Tibial artery (tissue), 4 donors: Measurements from ENCODE around the gene SP3.

Source experiments
- DNase-seq, 2 donors: peaks; one replicate each; pipeline ENCODE4 v3.0.0-alpha.2; 2019
- H3K27ac ChIP-seq, 2 donors: fragments of 200-600 bp; sonication (generic) in 1 of 2; 1 replicate in 1 of 2; 2 replicates in 1 of 2; pipeline ENCODE4 v1.5.1; 2018 to 2019; ENCODE audit warnings: mild to moderate bottlenecking in 1 of 2
- H3K27me3 ChIP-seq, 2 donors: fragments of 200-600 bp; sonication (generic) in 1 of 2; one replicate each; pipeline versions ENCODE4 v1.5.1 to v1.6.0; 2016 to 2019
- H3K36me3 ChIP-seq, 3 donors: fragments of 200-600 bp; sonication (generic) in 2 of 3; one replicate each; pipeline ENCODE4 v1.5.1; 2016 to 2019; ENCODE audit warnings: mild to moderate bottlenecking in 2 of 3
- H3K4me1 ChIP-seq, 4 donors: fragments of 200-600 bp; sonication (generic) in 2 of 4; 1 replicate in 3 of 4; 2 replicates in 1 of 4; pipeline ENCODE4 v1.5.1; 2016 to 2019
- H3K4me3 ChIP-seq, 2 donors: fragments of 200-600 bp; sonication (generic) in 1 of 2; 1 replicate in 1 of 2; 2 replicates in 1 of 2; pipeline ENCODE4 v1.5.1; 2018 to 2019; ENCODE audit warnings: mild to moderate bottlenecking in 2 of 2
- H3K9me3 ChIP-seq, 3 donors: fragments of 200-600 bp; sonication (generic) in 1 of 3; one replicate each; pipeline ENCODE4 v1.5.1; 2016 to 2019
- intact Hi-C: fragments of 100-400 bp; cut with DNase I; formaldehyde crosslinking; loops from one replicate; pipeline ENCODE4 v1.15.0; 2023; ENCODE audit warnings: low total_unique reads
- TF ChIP-seq, protein P1 (sequence below), 2 experiments: fragments of 200-600 bp in 1 of 2; fragments of 450-650 bp in 1 of 2; IDR thresholded peaks; one replicate each; pipeline ENCODE4 v1.5.1; 2017 to 2019; ENCODE audit warnings: antibody characterized with exemption in 2 of 2, mild to moderate bottlenecking in 1 of 2, moderate library complexity in 1 of 2

Gene SP3

GRCh38 chr2:173999724-174000123, 34.6 kb upstream of the SP3 start:
- no peak overlapping the region for H3K4me3 ChIP-seq
- H3K9me3 ChIP-seq: no peaks in the 10 kb centered on the region
- no peaks in the 10 kb centered on the region for H3K36me3 ChIP-seq
- DNase-seq: no peak
- H3K27me3 ChIP-seq: no peaks in the 10 kb centered on the region
- H3K27ac ChIP-seq: peak overlapping the region; percentile 75 to 77
- H3K4me1 ChIP-seq: peaks cover 0 to 58% (median 40%) of the 10 kb centered on the region in 4 donors
- TF ChIP-seq, protein P1, sequence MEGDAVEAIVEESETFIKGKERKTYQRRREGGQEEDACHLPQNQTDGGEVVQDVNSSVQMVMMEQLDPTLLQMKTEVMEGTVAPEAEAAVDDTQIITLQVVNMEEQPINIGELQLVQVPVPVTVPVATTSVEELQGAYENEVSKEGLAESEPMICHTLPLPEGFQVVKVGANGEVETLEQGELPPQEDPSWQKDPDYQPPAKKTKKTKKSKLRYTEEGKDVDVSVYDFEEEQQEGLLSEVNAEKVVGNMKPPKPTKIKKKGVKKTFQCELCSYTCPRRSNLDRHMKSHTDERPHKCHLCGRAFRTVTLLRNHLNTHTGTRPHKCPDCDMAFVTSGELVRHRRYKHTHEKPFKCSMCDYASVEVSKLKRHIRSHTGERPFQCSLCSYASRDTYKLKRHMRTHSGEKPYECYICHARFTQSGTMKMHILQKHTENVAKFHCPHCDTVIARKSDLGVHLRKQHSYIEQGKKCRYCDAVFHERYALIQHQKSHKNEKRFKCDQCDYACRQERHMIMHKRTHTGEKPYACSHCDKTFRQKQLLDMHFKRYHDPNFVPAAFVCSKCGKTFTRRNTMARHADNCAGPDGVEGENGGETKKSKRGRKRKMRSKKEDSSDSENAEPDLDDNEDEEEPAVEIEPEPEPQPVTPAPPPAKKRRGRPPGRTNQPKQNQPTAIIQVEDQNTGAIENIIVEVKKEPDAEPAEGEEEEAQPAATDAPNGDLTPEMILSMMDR (IDR thresholded peaks at IDR 0.05): no peak
- intact Hi-C loops: no loop called here

DNA sequence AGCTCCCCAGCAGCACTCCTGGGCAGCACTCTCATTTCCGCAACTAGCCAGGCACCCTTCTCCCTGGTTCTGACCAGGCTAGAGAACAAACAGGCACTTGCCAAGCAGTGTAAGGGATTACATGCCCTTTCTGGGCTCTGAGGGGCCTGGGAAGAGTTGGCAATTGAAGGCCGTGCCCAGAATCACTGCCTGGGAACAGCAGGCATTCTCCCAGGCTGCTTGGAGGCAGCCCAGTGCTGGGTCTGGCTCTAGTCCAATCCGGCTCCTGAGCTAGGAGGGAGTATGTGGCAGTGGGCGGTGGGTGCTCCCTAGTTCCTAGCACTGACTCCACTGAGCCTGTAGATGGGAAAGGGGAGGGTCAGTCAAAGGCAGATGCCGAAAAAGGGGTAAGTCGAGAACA, 34.1 kb upstream of the SP3 start:
- no peaks in the 10 kb centered on the region for H3K27me3 ChIP-seq
- DNase-seq: peak; percentile 57 to 90
- peaks cover 0 to 53% (median 35%) of the 10 kb centered on the region in 4 donors for H3K4me1 ChIP-seq
- intact Hi-C loops: no loop called here
- TF ChIP-seq, protein P1 (IDR thresholded peaks at IDR 0.05): no peak
- no peak overlapping the region for H3K4me3 ChIP-seq
- no peaks in the 10 kb centered on the region for H3K9me3 ChIP-seq
- H3K36me3 ChIP-seq: no peaks in the 10 kb centered on the region
- peak overlapping the region; percentile 75 to 77 for H3K27ac ChIP-seq

DNA sequence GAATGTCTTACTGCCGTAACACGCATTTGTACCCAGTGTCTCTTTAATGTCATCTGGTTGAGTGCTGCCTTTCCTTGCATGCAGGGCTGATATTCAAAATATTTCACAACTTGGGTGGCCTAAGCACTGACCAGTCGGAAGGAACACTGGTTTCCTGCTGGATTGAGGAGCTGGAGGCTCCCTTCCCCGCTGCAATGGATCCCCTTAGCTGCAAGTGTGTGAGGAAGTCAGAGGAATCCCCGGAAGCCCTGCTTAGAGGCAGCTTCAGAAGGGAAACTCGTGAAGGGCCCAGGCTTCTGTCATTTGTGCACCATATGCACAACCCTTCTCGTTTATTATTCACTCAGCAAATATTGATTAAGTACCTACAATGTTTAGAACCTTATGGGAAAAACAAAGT, 33.2 kb upstream of the SP3 start:
- Histone ChIP-seq H3K36me3 (no peaks in the 10 kb centered on the region), H3K9me3 (no peaks in the 10 kb centered on the region), H3K4me3 (no peak overlapping the region), H3K27ac (peak overlapping the region; percentile 75 to 77), H3K4me1 (peaks cover 0 to 48% (median 31%) of the 10 kb centered on the region in 4 donors), H3K27me3 (no peaks in the 10 kb centered on the region)
- TF ChIP-seq, protein P1 (IDR thresholded peaks at IDR 0.05): no peak
- peak in 1 of 2 donors; percentile 64 for DNase-seq
- intact Hi-C loops: no loop called here

DNA sequence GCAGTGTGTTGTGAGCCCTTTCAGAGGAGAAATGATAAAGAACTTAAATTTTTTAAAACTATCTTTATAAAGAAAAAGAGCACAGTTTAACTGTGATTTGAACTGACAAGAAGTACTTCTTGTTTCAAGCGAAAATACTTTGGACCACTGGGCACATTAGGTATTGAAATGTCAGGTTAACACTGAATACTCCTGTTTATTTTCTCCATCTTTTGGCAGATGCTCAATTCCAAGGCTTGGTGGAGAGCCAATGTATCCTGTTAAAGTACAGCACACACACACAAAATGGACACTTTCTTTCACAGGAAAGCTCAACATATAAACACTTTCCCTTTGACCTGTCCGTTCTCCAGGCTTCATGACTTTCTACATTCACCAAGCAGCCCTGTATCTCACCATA, 32.6 kb upstream of the SP3 start:
- Histone ChIP-seq H3K36me3 (no peaks in the 10 kb centered on the region), H3K4me3 (no peak overlapping the region), H3K27ac (peak overlapping the region; percentile 75 to 77), H3K27me3 (no peaks in the 10 kb centered on the region), H3K9me3 (no peaks in the 10 kb centered on the region), H3K4me1 (peaks cover 0 to 53% (median 34%) of the 10 kb centered on the region in 4 donors)
- TF ChIP-seq, protein P1 (IDR thresholded peaks at IDR 0.05): no peak
- intact Hi-C loops: no loop called here
- no peak for DNase-seq

DNA sequence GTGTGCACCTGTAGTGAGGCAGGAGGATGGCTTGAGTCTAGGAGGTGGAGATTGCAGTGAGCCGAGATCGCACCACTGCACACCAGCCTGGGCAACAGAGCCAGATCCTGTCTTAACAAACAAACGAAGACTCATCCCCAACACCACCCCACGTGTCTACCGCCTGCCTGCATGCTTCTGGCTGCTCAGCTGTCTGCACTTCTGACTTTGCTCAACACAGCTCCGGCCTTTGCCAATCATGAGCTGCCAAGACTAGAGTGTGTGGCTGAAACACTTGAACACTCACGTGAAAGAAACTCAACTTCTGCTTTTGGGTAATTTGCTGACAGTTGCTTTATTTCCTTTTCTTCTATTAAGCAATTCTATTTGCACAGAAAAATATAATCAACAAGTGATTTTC, 32.1 kb upstream of the SP3 start:
- H3K4me3 ChIP-seq: no peak overlapping the region
- TF ChIP-seq, protein P1 (IDR thresholded peaks at IDR 0.05): no peak
- peak; percentile 94 to 97 for DNase-seq
- H3K27ac ChIP-seq: peak overlapping the region; percentile 64 to 75
- no peaks in the 10 kb centered on the region for H3K36me3 ChIP-seq
- H3K4me1 ChIP-seq: peaks cover 0 to 58% (median 38%) of the 10 kb centered on the region in 4 donors
- intact Hi-C loops: no loop called here
- H3K27me3 ChIP-seq: no peaks in the 10 kb centered on the region
- H3K9me3 ChIP-seq: no peaks in the 10 kb centered on the region

DNA sequence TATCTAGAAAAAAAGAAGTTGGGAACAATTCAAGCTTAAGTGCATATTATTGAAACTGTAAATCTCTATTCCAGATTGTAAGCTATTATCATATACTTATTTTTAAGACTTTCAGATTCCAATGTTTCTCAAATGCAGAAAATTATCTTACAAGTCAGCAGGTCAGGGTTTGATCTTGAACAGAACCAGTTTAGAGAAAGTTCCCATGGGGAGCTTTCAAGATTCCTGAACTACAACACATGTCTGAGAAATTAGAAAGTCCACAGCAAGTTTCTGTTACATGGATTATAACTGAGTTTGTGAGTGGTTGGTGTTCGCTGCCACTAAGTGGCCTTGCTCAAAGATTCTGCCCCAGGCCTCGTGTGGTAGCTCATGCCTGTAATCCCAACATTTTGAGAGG, 31.6 kb upstream of the SP3 start:
- Histone ChIP-seq H3K27me3 (no peaks in the 10 kb centered on the region), H3K9me3 (no peaks in the 10 kb centered on the region), H3K36me3 (no peaks in the 10 kb centered on the region), H3K4me3 (no peak overlapping the region), H3K4me1 (peaks cover 0 to 63% (median 43%) of the 10 kb centered on the region in 4 donors), H3K27ac (peak overlapping the region; percentile 64 to 75)
- TF ChIP-seq, protein P1 (IDR thresholded peaks at IDR 0.05): no peak
- intact Hi-C loops: no loop called here
- DNase-seq: no peak
